Measurements from ENCODE around the gene SMYD3.

DNA sequence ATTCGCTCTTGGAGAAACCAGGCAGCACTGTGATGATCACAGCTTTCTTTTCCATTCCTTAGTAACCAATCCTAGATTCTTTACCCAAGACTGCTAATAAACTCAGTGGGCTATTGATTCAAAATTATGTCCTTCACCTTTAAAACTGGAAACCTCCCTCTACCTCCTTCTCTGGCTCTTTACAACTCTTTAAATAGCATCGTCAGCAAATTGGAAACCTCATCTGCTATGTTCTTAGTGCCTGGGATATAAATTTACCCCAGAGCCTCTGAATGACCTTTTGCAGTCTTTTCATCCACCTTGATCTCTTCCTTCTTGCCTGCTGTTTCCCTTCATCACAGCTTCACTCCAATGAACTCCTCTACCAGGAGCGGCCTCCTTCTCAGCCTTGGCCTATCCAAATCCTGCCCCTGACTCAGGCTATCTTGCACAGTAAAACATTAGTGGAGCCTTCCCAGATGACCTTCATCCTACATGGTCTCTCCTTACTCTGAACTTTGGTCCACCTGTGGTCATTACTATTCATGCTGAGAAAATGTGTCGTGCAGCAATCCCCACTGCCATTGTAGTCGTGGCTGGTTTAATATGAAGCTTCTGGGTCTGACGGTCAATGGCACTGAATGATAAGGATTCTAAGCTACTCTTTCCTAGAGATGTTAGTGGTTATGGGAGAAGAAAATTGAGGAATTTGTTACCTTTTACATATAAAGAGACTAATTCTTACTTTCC lies 644.1 kb downstream of the SMYD3 start:
- TF ChIP-seq, protein P1, sequence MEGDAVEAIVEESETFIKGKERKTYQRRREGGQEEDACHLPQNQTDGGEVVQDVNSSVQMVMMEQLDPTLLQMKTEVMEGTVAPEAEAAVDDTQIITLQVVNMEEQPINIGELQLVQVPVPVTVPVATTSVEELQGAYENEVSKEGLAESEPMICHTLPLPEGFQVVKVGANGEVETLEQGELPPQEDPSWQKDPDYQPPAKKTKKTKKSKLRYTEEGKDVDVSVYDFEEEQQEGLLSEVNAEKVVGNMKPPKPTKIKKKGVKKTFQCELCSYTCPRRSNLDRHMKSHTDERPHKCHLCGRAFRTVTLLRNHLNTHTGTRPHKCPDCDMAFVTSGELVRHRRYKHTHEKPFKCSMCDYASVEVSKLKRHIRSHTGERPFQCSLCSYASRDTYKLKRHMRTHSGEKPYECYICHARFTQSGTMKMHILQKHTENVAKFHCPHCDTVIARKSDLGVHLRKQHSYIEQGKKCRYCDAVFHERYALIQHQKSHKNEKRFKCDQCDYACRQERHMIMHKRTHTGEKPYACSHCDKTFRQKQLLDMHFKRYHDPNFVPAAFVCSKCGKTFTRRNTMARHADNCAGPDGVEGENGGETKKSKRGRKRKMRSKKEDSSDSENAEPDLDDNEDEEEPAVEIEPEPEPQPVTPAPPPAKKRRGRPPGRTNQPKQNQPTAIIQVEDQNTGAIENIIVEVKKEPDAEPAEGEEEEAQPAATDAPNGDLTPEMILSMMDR (IDR thresholded peaks at IDR 0.05), result no peak
- TF ChIP-seq POLR2A (IDR thresholded peaks at IDR 0.05), result no peak

Data from adrenal gland (tissue), 5 donors.